ENCODE data around the gene SIGMAR1.

The SIGMAR1 gene

GRCh38 chr9:34629491-34629808 is 8.1 kb downstream of the SIGMAR1 start:
- DNase-seq, result no peak

- DNase-seq, result peak; percentile 22 to 58
Measured at GRCh38 chr9:34628656-34629490, 8.7 kb downstream of the SIGMAR1 start, which contains the start of gene ARID3C. Gene ARID3C (minus strand): TSS chr9:34629066. CDS start chr9:34628014, 1,052 bp downstream.

GRCh38 chr9:34627716-34628655 is 9.6 kb downstream of the SIGMAR1 start:
- DNase-seq, result no peak

GRCh38 chr9:34625186-34625486 is 12.5 kb downstream of the SIGMAR1 start:
- no peak for DNase-seq

- no peak for DNase-seq
Measured at GRCh38 chr9:34624475-34625185, 13.0 kb downstream of the SIGMAR1 start.

GRCh38 chr9:34623374-34624235 is 14.0 kb downstream of the SIGMAR1 start:
- no peak for DNase-seq

DNA sequence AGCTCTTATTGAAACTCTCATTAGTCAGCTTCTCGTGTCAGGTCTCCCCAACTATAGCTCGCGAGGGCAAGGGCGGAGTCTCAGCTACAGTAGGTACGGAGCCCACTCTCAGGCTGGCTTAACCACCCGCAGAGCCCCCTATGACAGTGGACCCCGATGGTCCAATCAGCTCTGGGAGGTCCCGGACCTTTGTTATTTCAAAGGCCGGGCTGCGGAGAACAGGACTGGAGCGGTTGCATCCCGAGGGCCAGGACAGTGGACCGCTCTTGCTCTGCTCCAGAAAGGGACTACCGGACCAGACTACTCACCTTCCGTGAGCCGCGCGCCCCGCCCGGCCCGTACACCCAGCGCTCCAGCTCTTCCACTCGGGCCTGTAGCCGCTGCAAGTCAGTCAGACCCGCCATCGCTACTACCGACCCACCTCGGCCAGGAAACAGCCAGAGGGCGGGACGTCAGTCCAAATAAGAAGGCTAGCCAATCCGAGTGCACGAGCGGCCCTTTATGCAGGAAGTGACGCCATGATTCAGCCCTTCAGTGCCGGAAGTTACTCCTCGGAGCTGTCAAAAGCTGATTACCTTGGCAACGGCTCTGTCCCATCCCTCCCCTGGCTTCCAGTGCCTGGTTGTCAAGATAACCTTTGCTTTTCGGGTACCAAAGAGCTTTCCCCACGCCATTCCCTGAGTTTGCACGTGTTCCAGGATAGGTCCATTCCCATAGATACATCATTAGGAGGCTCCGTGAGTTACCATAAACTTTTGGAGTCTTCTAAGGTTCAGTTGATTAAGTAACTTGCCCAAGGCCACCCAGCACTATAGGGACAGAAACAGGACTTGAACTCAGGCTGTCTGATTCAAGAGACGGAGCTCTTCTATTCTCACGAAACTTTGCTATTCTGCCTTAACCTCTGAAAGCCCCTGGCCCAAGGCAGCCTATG is 17.3 kb downstream of the SIGMAR1 start, which contains the start of gene DCTN3:
Gene DCTN3, minus strand, starts transcription at position 435 of the 934 bp plus-strand sequence. Its CDS starts 31 bp downstream, at position 404.
- peak; percentile 96 to 99 for DNase-seq

GRCh38 chr9:34615132-34615531 is 22.5 kb downstream of the SIGMAR1 start:
- no peak for DNase-seq

- peak; percentile 83 to 85 for DNase-seq
Measured at GRCh38 chr9:34612788-34613390, 24.7 kb downstream of the SIGMAR1 start.

GRCh38 chr9:34611811-34612787 is 25.5 kb downstream of the SIGMAR1 start, which contains the start of gene RPP25L:
Gene RPP25L (minus strand): TSS chr9:34612097. CDS start chr9:34611296, 801 bp downstream.
- DNase-seq, result peak; percentile 82 to 89

DNA sequence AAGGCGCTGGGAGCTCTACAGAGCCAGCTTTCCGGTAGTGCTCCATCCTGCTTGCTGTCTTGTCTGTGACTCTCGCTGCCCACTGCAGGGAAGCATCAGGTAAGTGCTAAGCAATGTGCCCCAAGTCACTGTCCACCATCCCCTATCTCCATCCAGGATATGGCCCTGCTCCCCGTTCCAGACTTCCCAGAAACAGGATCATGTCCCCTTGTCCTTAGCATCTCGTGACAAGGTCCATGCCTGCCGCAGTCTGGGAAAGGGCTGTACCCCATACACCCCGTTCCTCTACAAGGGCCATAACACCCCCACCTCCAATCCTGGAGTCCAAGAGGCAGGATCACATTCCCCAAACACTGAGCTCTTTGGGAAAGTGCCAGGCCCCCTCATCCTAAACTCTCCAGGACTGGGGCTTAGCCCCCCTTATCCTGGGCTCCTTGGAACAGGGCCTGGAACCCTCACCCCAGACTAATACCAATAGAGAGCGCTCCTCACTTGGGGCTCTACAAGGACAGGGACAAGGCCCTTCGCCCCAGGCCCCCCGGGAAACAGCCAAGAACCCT is 26.3 kb downstream of the SIGMAR1 start:
- no peak for DNase-seq

DNA sequence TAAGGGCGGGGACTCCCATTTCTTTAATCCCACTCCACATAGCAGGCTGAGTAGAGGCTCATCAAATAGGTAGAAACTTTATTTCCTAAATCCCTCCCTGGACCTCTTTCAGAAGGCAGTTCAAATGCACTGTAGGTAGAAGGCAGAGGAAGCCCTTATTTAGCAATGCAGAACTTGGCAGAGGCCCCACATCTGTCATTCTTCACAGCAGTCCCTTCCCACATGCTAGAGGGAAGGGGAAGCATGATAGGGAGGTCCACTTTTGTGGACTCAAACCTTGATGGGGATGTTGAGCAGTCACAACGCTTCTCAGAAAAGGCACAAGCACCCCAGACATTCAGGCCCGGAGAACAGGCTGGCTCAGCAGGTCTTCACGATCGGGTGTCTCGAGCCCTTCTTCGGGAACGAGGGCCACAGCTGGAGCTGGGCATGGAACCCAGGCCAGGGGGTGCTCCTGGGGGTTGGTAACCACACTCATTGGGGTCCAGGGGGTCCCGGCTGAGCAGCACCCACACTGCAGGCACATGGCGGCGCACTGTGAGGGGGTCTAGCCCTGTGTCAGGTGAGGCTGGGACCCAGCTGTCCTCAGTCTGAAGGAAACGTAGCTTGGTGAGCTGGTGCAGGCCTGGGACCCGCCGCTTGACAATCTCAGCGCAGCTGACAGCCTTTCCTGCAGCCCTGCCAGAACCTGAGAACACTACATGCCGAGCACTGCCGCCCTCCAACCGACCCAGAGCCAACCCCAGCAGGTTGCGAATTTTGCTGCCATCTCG is 27.0 kb downstream of the SIGMAR1 start:
- DNase-seq, result peak in 1 of 2 experiments; percentile 30

GRCh38 chr9:34607331-34607730 is 30.3 kb downstream of the SIGMAR1 start:
- no peak for DNase-seq

DNA sequence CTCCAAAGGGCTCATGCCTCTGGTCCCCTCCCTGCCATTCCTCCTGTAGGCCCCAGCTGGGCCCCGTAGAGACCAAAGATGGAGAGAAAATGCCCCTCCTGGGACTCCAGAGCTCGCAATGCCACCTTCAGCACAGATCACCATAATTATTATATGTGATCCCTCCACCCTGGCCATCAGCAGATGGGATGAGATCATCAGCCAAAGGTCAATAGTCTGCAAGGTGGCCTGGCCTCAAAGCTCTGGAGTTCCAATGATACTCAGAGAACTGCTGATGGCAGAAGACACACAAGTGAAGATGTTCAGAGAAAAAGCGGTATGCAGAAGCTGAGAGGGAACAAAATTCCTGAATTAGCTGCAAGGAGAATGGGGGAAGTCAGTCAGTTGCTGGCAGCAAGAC is 30.7 kb downstream of the SIGMAR1 start:
- no peak for DNase-seq

DNA sequence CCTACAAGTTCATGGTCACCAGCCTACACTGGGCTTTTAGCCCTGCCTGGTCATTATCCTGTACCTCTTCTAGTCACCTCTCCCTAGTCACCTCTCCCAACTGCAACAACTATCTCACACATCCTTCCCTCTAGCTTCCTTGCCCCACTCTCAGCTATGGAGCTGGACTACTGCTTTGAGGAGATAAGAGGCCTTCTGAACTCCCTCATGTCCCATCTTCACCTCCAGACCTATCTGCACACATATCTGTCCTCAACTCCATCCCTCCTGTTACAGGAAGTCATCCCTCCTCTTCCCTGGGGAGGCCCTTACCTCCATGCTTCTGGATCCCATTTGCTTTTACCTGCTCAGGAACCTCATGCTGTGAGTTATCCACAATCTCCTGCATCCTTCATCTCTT is 31.4 kb downstream of the SIGMAR1 start:
- no peak for DNase-seq

GRCh38 chr9:34603610-34604231 is 33.9 kb downstream of the SIGMAR1 start:
- DNase-seq, result peak; percentile 74 to 83

GRCh38 chr9:34601937-34602573 is 35.5 kb downstream of the SIGMAR1 start:
- no peak for DNase-seq

All from NCI-H2081 (cell line).